Ureter (tissue), 1 donor: ENCODE measurements around the gene ITPRIPL1. TPM values are rescaled to one million over a fixed set of nuclear protein-coding genes. Genes with fewer than 3 reads are reported as not detected.

Source experiments
- DNase-seq: peaks from one replicate; pipeline ENCODE4 v3.0.0-alpha.2; 2020; ENCODE audit warnings: low spot score
- total RNA-seq: library from RNA; stranded (reverse); gene quantifications from one replicate; pipeline ENCODE4 v1.2.4, GENCODE V29; 2023
- donor health status: DM: yes; HTN: yes; CAD: no.

ITPRIPL1 gene
- total RNA-seq, 1 donor from 2014 or later, result 1.7 TPM

DNA sequence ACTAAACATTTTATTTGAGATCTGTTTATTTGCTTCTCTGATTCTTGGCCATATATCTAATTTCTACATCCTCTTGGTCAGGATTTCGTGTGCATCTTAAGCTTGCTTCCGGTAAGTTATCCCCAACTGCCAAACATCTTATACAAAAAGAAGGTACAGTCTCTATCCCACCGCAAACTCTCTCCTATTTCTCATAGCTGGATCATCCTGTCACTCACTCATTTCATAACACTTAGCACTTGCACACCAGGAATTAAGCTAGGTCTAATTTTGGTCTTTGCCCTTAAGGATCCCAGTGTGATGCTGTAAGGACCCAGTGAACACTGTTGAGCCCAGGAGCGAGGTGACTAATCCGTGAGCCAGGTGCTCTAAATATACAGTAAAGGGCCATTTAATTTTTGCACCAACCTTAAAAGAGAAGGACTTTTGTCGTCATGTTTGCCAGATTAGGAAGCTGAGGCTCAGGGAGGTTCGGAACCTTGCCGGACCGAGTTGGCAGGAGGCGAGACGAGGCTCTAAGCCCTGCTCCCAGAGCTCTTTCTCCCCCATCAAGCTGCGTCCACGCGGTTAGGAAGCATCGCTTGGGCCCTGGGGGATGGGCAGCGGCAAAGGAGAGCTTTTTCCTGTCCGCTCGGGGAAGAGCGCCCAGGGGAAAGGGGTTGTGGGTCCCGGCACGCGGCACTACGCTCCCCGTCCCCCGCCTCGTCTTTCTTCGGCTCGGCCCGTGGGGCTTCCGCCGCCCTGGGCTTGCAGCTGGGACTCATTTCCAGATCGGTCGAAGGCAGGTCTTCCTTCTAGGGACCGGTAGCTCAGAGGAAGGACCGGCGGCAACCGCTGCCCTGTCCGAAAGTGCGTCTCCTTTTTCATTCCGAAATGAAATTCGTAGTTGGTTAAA is 4.1 kb upstream of the ITPRIPL1 start:
- DNase-seq, result no peak

GRCh38 chr2:96323849-96324248 is 1.3 kb upstream of the ITPRIPL1 start:
- DNase-seq, result no peak

DNA sequence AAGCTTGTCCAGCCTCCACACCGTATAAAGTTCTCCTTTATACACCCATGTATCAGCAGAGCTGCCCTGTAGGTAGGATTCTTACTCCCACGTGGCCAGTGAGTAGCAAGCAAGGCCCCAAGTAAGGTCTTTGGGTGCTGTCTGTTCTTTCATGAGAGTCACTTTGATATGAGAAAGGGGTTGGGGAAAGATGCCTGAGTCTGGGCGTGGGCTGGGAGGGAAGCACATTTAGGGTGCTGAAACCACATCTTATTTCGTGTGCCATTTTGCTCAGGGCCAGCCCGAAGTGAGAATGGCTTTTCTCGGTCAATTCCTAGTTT is 436 bp upstream of the ITPRIPL1 start:
- no peak for DNase-seq

DNA sequence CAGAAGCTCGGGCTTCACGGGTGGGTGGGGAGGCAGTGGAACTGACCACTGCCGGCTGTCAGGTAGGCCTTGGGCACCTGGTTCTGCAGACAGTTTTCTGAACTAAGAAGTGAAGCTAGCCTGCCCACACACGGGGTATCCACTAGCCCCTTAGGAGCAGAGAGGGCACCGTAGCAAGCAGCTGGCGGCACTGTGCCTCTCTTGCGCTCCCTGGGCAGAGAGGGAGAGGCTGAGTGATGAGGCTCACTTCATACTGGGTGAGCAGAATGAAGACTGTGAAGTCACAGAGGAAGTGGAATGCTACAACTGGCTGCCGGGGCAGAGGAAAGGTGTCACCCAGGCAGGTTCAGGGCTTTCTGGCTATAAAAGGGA is 753 bp downstream of the ITPRIPL1 start:
- DNase-seq, result no peak

DNA sequence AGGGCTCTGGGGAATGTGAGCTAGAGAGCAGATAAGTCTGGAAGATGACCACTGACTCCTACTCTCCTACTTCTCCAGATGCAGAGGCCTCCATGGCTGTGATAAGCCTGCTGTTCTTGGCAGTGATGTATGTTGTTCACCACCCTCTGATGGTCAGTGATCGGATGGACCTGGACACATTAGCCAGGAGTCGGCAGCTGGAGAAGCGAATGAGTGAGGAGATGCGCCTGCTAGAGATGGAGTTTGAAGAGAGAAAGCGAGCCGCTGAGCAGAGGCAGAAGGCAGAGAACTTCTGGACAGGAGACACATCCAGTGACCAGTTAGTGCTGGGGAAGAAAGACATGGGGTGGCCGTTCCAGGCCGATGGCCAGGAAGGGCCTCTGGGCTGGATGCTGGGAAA is 1.4 kb downstream of the ITPRIPL1 start:
- no peak for DNase-seq

DNA sequence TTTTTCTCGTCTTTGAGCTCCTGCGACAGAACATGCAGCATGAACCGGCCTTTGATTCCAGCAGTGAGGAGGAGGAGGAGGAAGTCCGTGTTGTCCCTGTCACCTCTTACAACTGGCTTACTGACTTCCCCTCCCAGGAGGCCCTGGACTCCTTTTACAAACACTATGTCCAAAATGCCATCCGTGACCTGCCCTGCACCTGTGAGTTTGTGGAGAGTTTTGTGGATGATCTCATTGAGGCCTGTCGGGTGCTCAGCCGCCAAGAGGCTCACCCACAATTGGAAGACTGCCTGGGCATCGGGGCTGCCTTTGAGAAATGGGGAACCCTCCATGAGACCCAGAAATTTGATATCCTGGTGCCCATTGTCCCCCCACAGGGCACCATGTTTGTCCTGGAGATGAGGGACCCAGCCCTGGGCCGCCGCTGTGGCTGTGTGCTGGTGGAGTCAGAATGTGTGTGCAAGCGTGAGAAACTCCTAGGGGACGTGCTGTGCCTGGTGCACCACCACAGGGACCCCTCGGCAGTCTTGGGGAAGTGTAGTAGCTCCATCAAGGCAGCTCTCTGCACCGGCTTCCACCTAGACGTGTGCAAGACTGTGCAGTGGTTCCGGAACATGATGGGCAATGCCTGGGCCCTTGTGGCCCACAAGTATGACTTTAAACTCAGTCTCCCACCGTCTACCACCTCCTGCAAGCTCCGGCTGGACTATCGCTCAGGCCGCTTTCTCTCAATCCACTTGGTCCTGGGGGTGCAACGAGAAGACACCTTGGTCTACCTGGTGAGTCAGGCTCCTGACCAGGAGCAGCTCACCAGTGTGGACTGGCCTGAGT is 2.1 kb downstream of the ITPRIPL1 start:
- DNase-seq, result no peak

GRCh38 chr2:96329456-96329855 is 4.3 kb downstream of the ITPRIPL1 start:
- no peak for DNase-seq

DNA sequence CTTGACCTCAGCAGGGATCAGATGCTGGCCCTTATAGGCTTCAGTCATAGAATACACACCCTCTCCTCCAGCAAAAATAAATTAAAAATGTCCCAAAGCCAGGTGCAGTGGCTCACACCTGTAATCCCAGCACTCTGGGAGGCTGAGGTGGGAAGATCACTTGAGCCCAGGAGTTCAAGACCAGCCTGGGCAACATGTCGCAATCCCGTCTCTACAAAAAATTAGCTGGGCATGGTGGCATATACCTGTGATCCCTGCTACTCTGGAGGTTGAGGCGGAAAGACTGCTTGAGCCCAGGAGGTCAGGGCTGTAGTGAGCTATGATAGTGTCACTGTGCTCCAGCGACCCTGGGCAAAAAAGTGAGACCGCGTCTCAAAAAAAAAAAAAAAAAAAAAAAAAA is 4.8 kb downstream of the ITPRIPL1 start:
- no peak for DNase-seq

DNA sequence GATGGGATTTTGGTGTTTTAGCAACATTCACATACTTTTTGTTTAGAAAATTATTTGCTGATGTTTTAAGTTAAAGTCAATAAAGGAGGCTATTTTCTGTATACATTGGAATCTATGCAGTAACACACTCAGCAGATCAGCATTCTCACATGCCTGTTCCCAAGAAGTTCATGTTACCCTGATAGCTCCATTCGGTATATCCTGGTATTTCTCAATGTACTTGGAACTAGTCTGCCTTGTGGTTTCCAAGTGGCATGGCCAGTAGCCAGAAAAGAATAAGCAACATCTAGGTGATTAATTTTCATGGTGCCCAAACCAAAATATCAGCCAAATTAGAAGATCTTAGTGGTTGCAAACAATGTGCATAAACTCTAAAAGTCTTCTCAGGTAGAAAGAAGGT is 5.3 kb downstream of the ITPRIPL1 start:
- DNase-seq, result no peak

DNA sequence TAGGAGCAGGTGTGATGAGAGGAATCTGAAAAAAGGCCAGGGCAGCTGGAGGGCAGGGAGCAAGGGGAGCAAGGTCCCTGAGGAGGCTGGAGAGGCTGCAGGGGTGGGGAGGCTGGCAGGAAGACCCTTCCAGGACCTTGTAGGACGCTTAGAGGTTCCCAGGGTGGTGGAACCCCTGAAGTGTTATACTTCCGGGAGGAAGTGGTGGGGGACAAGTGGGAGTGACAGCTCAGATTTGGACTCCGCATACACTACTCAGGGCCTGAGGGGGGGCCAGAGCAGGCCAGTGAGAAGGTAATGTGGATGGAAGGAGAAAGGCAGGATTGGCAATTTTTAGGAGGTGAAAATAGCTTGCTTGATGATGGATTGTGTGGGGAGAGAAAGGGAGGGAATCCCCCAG is 8.6 kb downstream of the ITPRIPL1 start:
- DNase-seq, result no peak

GRCh38 chr2:96336104-96336775 is 11.1 kb downstream of the ITPRIPL1 start:
- DNase-seq, result no peak

DNA sequence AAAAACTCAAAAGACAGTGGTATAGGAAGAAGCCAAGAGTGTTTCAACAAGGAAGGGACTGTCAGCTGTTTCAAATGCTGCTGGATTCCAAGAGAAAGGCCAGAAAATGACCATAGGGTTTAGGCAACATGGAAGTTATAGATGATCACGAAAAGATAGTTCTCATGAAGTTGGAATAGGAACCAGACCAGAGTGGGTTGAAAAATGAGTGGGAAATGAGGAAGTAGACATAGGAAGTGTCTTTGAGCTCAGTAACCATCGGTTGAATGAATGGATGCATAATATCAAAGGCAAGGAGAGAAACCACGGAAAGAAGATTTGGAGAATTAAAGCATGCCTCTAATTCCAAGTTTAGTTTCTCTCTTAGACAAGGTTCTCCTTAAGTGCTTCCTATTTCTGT is 11.8 kb downstream of the ITPRIPL1 start:
- no peak for DNase-seq

DNA sequence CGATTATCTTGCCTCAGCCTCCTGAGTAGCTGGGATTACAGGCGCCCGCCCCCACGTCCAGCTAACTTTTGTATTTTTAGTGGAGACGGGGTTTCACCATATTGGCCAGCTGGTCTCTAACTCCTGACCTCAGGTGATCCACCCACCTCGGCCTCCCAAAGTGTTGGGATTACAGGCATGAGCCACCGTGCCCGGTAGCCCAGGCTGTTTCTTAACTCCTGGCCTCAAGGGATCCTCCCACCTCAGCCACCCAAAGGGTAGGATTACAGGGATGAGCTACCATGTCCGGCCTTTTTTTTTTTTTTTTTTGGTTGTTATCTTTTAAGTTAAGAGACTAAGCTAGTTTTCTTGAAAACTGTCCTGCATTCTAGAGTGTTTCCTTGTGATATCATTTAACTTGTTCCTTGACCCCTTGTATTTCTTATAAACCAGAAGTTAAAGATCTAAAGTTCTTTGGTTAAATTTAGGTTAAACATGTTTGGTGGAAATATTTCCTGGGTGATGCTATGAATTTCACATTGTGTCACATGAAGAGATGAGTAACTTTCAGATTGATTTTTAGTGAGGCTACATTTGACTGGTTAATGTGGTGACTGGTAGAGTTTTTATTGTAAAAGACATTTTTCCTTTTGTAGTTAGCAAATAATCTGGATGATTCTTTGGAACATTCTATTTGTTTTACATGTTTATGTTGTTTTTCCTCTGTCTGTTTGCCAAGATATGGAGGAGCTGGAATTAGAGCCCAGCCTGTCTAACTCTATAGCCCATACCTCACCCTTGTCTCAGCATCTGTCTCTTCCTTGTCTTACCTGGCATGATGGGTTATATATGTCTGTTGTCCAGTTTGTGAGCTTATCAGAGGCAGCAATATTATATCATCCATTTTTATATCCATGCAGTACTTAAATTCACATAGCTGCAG is 15.6 kb downstream of the ITPRIPL1 start:
- no peak for DNase-seq

DNA sequence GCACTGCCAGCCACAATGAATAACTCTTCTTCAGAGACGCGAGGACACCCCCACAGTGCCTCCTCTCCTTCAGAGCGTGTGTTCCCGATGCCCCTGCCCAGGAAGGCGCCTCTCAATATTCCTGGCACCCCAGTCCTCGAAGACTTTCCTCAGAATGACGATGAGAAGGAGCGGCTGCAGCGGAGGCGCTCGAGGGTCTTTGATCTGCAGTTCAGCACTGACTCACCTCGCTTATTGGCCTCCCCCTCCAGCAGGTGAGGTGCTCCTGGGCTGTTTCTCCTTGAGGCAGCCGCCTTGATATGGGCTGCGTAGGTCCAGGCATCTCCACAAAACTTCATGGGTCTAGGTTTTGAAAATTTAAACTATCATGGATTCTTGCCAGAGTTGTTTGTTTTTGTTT is 16.5 kb downstream of the ITPRIPL1 start:
- no peak for DNase-seq

DNA sequence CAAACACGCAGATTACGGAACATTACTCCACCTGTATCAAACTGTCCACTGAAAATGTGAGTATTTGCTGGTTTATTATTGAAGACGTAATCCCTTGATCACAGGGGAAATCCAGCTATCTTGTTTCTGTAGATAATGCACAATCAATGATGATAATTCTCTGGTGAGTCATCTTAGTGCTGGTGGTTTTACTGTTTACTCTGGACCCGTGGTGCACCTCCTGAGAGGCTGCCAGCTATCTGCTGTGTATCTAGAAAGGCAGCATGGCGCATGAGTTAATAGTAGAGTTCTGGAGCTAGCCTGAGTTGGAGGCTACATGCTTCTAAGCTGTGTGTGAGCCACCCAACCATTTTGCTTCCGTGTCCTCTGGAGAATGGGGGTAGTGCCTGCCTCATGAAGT is 17.0 kb downstream of the ITPRIPL1 start:
- no peak for DNase-seq

DNA sequence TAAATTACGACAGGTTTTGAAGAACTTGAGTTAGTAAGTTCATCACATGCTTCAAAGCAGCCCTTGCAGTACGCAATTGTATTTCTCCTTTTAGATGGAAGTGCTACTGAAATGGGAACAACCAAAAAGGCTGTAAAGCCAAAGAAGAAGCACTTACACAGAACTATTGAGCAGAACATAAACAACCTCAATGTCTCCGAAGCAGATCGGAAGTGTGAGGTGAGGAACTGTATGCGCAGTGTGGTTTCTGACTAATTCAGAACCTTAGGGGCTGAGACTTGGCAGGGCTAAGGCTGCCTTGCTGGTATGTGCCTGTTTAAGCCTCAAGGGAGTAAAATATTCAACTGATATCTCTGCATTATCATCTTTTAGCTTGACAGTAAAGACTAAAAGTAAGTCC is 18.9 kb downstream of the ITPRIPL1 start:
- DNase-seq, result no peak

- DNase-seq, result no peak
These were observed 20.3 kb downstream of the ITPRIPL1 start for GRCh38 chr2:96345438-96345837.

GRCh38 chr2:96345868-96346462 is 20.8 kb downstream of the ITPRIPL1 start:
- DNase-seq, result no peak

DNA sequence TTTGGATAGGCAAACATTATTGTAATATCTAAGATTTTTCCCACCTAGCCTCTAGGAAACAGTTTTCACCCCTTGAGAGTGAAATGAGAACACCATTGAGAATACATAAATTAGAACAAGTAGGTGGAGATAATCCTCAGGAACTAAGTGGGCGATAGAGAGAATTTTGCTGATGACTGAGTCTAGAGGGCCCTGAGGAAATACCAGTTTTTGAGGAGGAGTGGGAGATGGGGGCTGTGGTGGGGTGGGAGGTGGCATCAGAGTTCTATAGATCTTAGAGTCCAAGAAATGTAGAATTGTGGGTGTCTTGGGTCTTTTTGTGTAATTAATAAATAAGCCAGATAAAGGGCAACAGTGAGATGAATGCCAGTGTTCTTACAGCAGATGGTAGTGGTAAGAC is 22.3 kb downstream of the ITPRIPL1 start:
- no peak for DNase-seq

- DNase-seq, result peak; percentile 68
These were observed 28.0 kb downstream of the ITPRIPL1 start for GRCh38 chr2:96353032-96353561.

GRCh38 chr2:96353606-96354101 is 28.5 kb downstream of the ITPRIPL1 start:
- DNase-seq, result no peak
